PC-9 (cell line): ENCODE results near the gene PCP2. TPM values are rescaled to one million over a fixed set of nuclear protein-coding genes. Genes with fewer than 3 reads are reported as not detected.

Experiments
- BruUV-seq: library from RNA; stranded (reverse); fragments of 400-500 nt; replicated peaks from 2 replicates; lab custom pipeline; 2021; lab: Mats Ljungman, UMichigan
- CTCF ChIA-PET: fragments of 300-600 bp; sonication (Branson Sonifier 250); formaldehyde crosslinking; loops from one replicate; lab custom pipeline; 2022; ENCODE audit warnings: antibody characterized with exemption; lab: Charles Lee
- POLR2A ChIA-PET: fragments of 300-600 bp; sonication (Branson Sonifier 250); formaldehyde crosslinking; loops from one replicate; lab custom pipeline; 2022; ENCODE audit warnings: antibody characterized with exemption; ENCODE audit not compliant: unreplicated experiment; lab: Charles Lee
- DNase-seq, 2 experiments: peaks; one replicate each; pipeline versions ENCODE4 v3.0.0 to v3.0.0-alpha.2; 2015 to 2022; ENCODE audit warnings: mixed read lengths in 1 of 2
- H2AFZ ChIP-seq: fragments of 200-600 bp; sonication (generic); 2 replicates; pipeline ENCODE4 v1.8.1; 2017; ENCODE audit warnings: antibody characterized with exemption
- H3F3A ChIP-seq: fragments of 200-600 bp; sonication (generic); 2 replicates; pipeline ENCODE4 v1.8.1; 2017; ENCODE audit warnings: antibody characterized with exemption, mild to moderate bottlenecking, low read depth; ENCODE audit not compliant: insufficient read depth
- H3K27ac ChIP-seq: fragments of 200-600 bp; sonication (generic); 2 replicates; pipeline ENCODE4 v1.6.1; 2016; ENCODE audit warnings: mixed run types
- H3K27me3 ChIP-seq: fragments of 200-600 bp; sonication (generic); 2 replicates; pipeline ENCODE4 v1.6.1; 2016; ENCODE audit warnings: low read depth, mixed run types; ENCODE audit not compliant: insufficient read depth
- H3K36me3 ChIP-seq: fragments of 200-600 bp; sonication (generic); 2 replicates; pipeline ENCODE4 v1.6.1; 2016; ENCODE audit warnings: low read depth, mixed run types
- H3K4me1 ChIP-seq: fragments of 200-600 bp; sonication (generic); replicated peaks from 2 replicates; pipeline ENCODE4 v1.6.1; 2016; ENCODE audit warnings: mixed run types; ENCODE audit not compliant: insufficient read depth
- H3K4me2 ChIP-seq: fragments of 200-600 bp; sonication (generic); 2 replicates; pipeline ENCODE4 v1.6.1; 2017; ENCODE audit warnings: mixed run types
- H3K4me3 ChIP-seq: fragments of 200-600 bp; sonication (generic); 2 replicates; pipeline ENCODE4 v1.6.1; 2016; ENCODE audit warnings: mixed run types
- H3K79me2 ChIP-seq: fragments of 200-600 bp; sonication (generic); 2 replicates; pipeline ENCODE4 v1.6.1; 2017; ENCODE audit warnings: low read depth, mixed run types
- H3K9me2 ChIP-seq: fragments of 200-600 bp; sonication (generic); 2 replicates; pipeline ENCODE4 v1.8.1; 2017; ENCODE audit warnings: mild to moderate bottlenecking; ENCODE audit not compliant: insufficient read depth
- H3K9me3 ChIP-seq: fragments of 200-600 bp; sonication (generic); 2 replicates; pipeline ENCODE4 v1.8.1; 2016; ENCODE audit warnings: low read depth; ENCODE audit not compliant: insufficient read depth
- H4K20me1 ChIP-seq: fragments of 200-600 bp; sonication (generic); 2 replicates; pipeline ENCODE4 v1.8.1; 2017; ENCODE audit not compliant: insufficient read depth
- EZH2 ChIP-seq: fragments of 200-600 bp; sonication (generic); IDR thresholded peaks from 2 replicates; pipeline ENCODE4 v1.8.0; 2017; ENCODE audit warnings: antibody characterized with exemption, low read depth
- intact Hi-C: fragments of 100-400 bp; cut with micrococcal nuclease; formaldehyde crosslinking; loops from one replicate; pipeline ENCODE4 v1.10.0; 2022; ENCODE audit not compliant: unreplicated experiment
- total RNA-seq: library from RNA; stranded (reverse); gene quantifications from 2 replicates; pipeline ENCODE4 v1.2.3, GENCODE V29; 2021
- TF ChIP-seq, protein P1 (sequence below): fragments of 200-600 bp; sonication (generic); conservative IDR thresholded peaks from 2 replicates; pipeline ENCODE4 v1.6.1; 2017; ENCODE audit warnings: mixed run types, antibody characterized with exemption, mild to moderate bottlenecking, moderate library complexity

PCP2 gene
- total RNA-seq, 1 experiment from 2014 or later = 0.92 TPM

- intact Hi-C loops = no loop called here
- Histone ChIP-seq H3K27me3 (no peaks in the 10 kb centered on the region), H3K36me3 (peaks cover 10% of the 10 kb centered on the region; the same call in 1 of the 2 replicates), H3K4me3 (no peak overlapping the region), H4K20me1 (0 out of 2 replicates have a peak, but pooled peaks cover 10% of the 10 kb centered on the region), H3K4me2 (no peak overlapping the region), H3F3A (peaks cover 11% of the 10 kb centered on the region), H3K27ac (no peak overlapping the region), H2AFZ (no peak overlapping the region), H3K79me2 (peaks cover 34% of the 10 kb centered on the region), H3K9me3 (no peaks in the 10 kb centered on the region), H3K9me2 (no peaks in the 10 kb centered on the region), H3K4me1 (peaks cover 21% of the 10 kb centered on the region)
- CTCF ChIA-PET = no interaction called here
- no peak for DNase-seq
- POLR2A ChIA-PET = no interaction called here
- BruUV-seq = no TSS peak
- TF ChIP-seq, protein P1, sequence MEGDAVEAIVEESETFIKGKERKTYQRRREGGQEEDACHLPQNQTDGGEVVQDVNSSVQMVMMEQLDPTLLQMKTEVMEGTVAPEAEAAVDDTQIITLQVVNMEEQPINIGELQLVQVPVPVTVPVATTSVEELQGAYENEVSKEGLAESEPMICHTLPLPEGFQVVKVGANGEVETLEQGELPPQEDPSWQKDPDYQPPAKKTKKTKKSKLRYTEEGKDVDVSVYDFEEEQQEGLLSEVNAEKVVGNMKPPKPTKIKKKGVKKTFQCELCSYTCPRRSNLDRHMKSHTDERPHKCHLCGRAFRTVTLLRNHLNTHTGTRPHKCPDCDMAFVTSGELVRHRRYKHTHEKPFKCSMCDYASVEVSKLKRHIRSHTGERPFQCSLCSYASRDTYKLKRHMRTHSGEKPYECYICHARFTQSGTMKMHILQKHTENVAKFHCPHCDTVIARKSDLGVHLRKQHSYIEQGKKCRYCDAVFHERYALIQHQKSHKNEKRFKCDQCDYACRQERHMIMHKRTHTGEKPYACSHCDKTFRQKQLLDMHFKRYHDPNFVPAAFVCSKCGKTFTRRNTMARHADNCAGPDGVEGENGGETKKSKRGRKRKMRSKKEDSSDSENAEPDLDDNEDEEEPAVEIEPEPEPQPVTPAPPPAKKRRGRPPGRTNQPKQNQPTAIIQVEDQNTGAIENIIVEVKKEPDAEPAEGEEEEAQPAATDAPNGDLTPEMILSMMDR = no peak
- TF ChIP-seq EZH2 = no peak
Measured at GRCh38 chr19:7623725-7624603, 9.6 kb downstream of the PCP2 start.

DNA sequence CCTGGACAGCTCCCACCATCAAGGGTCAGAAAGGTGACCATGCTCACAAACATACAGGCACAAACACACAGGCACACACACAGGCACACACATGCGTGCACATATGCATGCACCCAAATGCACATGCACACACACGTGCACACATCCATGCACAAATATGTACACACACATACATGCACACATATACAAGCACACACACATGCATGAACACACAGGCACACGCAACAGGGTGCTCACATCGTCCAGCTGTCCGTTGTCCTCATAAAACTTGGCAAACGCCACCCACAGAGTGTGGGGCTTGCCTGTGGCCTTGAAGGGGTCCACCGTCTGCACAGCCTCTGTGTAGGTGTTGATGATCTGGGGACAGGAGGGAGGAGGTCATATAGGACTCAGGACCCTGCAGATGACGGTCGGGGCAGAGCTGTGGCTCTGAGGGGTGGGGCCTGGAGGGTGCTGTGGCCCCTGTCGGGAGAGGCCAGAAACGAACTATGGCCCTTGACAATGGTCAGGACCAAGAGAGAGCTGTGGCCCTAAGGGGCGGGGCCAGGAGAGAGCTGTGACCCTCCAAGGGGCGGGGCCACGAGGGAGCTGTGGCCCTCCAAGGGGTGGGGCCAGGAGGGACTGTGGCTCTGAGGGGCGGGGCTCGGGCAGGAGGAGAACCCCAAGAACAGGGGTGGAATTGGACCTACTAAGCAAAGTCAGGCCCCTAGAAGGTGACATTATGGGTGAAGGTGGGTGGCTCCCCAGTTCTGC is 10.4 kb downstream of the PCP2 start:
- CTCF ChIA-PET = no interaction called here
- POLR2A ChIA-PET = no interaction called here
- Histone ChIP-seq H3F3A (peaks cover 20% of the 10 kb centered on the region), H3K27me3 (no peaks in the 10 kb centered on the region), H3K4me1 (peaks cover 23% of the 10 kb centered on the region), H3K79me2 (peaks cover 25% of the 10 kb centered on the region), H4K20me1 (0 out of 2 replicates have a peak, but pooled peaks cover 8% of the 10 kb centered on the region), H3K4me2 (no peak overlapping the region), H3K9me3 (no peaks in the 10 kb centered on the region), H3K9me2 (no peaks in the 10 kb centered on the region), H2AFZ (no peak overlapping the region), H3K27ac (no peak overlapping the region), H3K36me3 (peaks cover 10% of the 10 kb centered on the region; the same call in 1 of the 2 replicates), H3K4me3 (no peak overlapping the region)
- DNase-seq = no peak
- TF ChIP-seq, protein P1 = no peak
- TF ChIP-seq EZH2 = no peak
- intact Hi-C loops = no loop called here
- BruUV-seq = no TSS peak
